HepG2 (cell line): ENCODE data around the gene HNRNPH2.

Source experiments
- EZH2 ChIP-seq: conservative IDR thresholded peaks from 2 replicates; pipeline ENCODE4 v1.6.1; 2012; ENCODE audit warnings: mild to moderate bottlenecking, low read depth, low read length, moderate library complexity
- IRF2 ChIP-seq: IDR thresholded peaks from 2 replicates; pipeline ENCODE4 v1.6.1; 2018; ENCODE audit warnings: missing genetic modification reagents, missing compliant biosample characterization

GRCh38 chrX:101388604-101389003 lies 19.4 kb upstream of the HNRNPH2 start:
- TF ChIP-seq EZH2 (no peak), IRF2 (CRISPR knock-in tag) (no peak)
